ENCODE data around the gene BTN2A1.
"Not testable (repeated sequence)": the region's sequence is repeated elsewhere in the genome, so short reads cannot be mapped to it uniquely, and the experiment has no call there.

BTN2A1 gene

GRCh38 chr6:26457806-26458688, at the start of gene BTN2A1:
BTN2A1 (plus strand) TSS chr6:26457955; CDS start chr6:26458637, 682 bp downstream.
- DNase-seq: peak; percentile 89

- DNase-seq: no peak
Observed at GRCh38 chr6:26408828-26409730, 48.7 kb upstream of the BTN2A1 start.

DNA sequence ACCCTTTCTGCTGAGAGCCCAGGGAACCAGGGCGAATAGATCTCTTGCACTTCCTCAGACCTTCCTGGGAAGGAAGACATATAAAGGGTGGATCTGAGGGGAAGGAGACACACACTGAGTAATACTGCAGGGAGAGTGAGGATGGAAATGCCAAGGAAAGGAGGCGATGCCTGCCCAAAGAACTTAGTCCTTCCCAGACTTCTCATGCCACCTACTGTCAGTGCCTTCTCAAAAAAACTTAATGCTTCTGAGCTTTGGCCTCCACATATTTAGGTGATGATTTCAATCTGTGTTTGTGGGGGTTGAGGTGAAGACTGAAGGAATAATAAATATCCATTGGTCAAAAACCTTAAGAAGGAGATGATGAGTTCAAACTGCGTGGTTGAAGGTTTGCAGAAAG, 46.0 kb upstream of the BTN2A1 start:
- DNase-seq: no peak

- no peak for DNase-seq
Observed at GRCh38 chr6:26412228-26412627, 45.5 kb upstream of the BTN2A1 start.

- DNase-seq: no peak
Observed at GRCh38 chr6:26412954-26413353, 44.8 kb upstream of the BTN2A1 start.

GRCh38 chr6:26414281-26414680, 43.5 kb upstream of the BTN2A1 start:
- DNase-seq: no peak

DNA sequence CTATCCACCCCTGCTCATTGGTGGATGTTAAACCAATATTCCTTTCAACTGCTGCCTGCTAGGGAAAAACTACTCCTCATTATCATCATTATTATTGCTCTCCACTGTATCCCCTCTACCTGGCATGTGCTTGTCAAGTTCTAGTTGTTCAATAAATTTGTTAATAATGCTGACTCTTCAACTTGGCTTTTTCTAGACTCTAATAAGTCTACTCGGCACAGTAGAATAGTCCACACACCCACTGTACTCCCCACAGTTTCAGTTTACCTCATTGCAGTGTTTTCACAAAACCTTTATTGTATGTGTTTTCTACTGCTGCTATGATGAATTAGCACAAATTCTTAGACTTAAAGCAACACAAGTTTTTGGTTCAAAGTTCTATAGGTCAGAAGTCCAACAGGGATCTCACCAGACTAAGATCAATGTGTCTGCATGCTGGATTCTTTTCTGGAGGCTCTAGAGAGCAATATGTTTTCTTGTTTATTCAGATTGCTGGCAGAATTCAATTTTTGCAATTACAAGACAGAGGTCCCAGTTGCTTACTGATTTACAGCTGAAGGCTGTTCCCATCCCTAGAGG, 42.6 kb upstream of the BTN2A1 start:
- no peak for DNase-seq

- no peak for DNase-seq
Observed at GRCh38 chr6:26415791-26416190, 42.0 kb upstream of the BTN2A1 start.

DNA sequence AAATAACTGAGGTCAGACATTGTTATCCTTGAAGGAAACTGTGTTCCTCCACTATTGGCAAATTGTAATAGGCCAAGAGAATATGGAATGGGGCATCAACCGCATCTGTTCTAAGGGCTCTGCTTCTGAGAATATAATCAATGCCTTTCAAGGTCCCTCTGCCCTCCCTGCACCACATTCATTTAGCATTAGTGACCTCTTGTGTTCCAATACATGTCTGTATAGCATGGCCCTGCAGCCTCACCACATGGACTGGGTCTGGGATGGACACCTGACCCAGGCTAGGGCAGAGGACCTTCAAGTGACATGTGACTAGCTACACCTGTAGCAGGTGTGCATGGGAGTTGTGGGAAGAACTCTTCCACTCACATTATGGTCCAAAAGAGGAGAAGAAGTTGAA, 41.5 kb upstream of the BTN2A1 start:
- no peak for DNase-seq

DNA sequence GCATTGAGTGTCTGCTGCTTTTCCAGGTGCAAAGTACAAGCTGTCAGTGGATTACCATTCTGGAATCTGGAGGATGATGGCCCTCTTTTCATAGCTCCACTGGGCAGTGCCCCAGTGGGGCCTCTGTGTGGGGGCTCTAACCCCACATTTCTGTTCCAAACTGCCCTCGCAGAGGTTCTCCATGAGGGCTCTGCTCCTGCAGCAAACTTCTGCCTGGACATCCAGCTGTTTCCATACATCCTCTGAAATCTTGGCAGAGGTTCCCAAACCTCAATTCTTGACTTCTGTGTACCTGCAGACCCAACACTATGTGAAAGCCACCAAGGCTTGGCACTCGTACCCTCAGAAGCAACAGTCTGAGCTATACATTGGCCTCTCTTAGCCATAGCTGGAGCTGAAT, 39.7 kb upstream of the BTN2A1 start:
- DNase-seq: not testable (repeated sequence)

GRCh38 chr6:26418795-26419194, 39.0 kb upstream of the BTN2A1 start:
- not testable (repeated sequence) for DNase-seq

- peak; percentile 35 for DNase-seq
Observed at GRCh38 chr6:26420688-26421171, 37.0 kb upstream of the BTN2A1 start.

GRCh38 chr6:26421259-26422144, 36.3 kb upstream of the BTN2A1 start:
- peak; percentile 75 for DNase-seq

- no peak for DNase-seq
Observed at GRCh38 chr6:26422329-26422728, 35.4 kb upstream of the BTN2A1 start.

- no peak for DNase-seq
Observed at GRCh38 chr6:26426691-26427450, 30.9 kb upstream of the BTN2A1 start.

GRCh38 chr6:26427451-26427809, 30.3 kb upstream of the BTN2A1 start:
- no peak for DNase-seq

DNA sequence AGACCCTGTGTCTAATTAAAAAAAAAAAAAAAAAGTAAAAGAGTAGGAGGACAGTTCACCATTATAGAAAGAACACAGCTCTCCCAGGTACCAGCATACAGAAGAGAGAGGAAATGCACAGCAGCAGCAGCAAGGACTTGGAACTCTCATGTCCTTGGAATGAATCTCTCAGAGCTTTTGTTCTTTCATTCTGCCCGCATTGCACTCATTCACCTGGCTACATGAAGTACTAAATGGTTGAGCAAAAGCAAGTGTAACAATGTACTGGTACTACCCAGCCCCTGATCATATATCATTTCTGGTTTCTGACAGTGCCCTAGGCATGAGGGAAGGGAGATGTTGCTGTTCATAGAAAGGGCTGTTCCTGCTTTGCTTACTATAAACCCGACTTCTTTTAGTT, 29.5 kb upstream of the BTN2A1 start:
- DNase-seq: no peak

- no peak for DNase-seq
Observed at GRCh38 chr6:26430787-26431186, 27.0 kb upstream of the BTN2A1 start.

GRCh38 chr6:26431258-26432172, 26.2 kb upstream of the BTN2A1 start:
- no peak for DNase-seq

- DNase-seq: no peak
Observed at GRCh38 chr6:26432627-26433201, 25.0 kb upstream of the BTN2A1 start.
